ENCODE measurements around the gene LMO3.

LMO3 gene

DNA sequence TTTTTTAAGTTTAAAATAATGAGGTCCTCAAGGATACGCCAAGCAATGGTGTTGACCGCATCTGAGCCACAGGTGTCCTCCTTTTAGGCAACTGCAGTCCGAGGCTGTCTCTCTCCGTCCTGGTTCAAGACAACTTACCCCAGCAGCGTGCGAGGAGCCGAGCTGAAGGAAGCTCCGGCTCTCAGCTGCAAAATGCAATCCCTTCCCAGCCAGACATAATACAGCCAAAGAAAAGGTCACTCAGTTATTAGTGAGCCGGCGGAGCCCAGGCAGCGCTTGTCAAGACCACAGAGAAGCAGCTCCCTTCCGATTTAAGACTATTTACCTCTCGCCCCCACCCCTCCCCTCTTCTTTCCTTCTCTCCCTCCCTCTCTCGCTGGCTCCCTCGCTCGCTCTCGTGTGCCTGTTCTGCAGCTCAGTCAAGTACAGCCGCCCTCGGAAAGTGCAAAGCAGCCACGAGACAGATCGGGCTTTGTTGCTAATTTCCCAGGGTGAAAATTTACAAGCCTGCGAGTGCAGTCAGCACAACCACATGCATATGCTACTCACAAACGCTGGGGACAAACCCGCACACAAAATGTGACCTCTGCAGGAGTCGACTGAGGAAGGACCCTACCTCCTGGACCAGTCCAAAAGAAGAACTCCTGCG lies 363 bp upstream of the LMO3 start:
- TF ChIP-seq GATA2 (IDR thresholded peaks at IDR 0.05; ENCODE audit: low read depth, low read length) (no peak), GATA3 (IDR thresholded peaks at IDR 0.05; ENCODE audit: low read depth, low read length) (no peak)

GRCh38 chr12:16605642-16606116 lies 283 bp downstream of the LMO3 start:
- TF ChIP-seq GATA2 (IDR thresholded peaks at IDR 0.05; ENCODE audit: low read depth, low read length) (no peak), GATA3 (IDR thresholded peaks at IDR 0.05; ENCODE audit: low read depth, low read length) (no peak)

DNA sequence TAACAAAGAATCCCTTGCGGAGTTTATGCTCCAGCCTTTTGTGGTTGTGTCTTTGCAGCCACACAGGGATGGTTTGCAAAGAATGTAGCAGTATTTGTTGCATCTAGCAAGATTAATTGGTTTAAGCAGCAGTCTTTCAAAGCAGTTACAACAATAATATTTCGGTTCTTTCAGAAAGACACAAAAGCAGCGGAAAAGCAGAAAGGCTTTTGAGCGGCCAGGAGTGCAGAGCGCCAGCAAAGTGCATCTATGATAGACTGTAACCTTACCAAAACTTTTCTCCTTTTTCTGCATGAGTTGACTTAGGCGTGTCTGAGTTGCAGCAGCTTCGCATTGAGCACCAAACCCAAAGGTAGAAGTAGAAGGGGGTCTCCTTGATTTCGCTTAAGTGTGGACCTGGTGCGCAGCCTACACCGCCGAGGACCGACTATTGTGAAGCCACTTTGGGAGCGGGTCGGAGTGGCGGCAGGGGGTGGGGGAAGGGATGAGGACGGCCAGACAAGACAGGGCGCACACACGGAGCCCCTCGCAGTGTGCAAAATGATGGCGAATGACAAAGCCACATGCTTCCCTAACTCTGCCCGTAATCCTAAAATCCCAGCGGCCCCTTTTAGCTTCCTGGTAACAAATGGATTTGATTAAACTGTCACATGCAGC lies 1.2 kb downstream of the LMO3 start:
- TF ChIP-seq GATA2 (IDR thresholded peaks at IDR 0.05; ENCODE audit: low read depth, low read length) (no peak), GATA3 (IDR thresholded peaks at IDR 0.05; ENCODE audit: low read depth, low read length) (no peak)

DNA sequence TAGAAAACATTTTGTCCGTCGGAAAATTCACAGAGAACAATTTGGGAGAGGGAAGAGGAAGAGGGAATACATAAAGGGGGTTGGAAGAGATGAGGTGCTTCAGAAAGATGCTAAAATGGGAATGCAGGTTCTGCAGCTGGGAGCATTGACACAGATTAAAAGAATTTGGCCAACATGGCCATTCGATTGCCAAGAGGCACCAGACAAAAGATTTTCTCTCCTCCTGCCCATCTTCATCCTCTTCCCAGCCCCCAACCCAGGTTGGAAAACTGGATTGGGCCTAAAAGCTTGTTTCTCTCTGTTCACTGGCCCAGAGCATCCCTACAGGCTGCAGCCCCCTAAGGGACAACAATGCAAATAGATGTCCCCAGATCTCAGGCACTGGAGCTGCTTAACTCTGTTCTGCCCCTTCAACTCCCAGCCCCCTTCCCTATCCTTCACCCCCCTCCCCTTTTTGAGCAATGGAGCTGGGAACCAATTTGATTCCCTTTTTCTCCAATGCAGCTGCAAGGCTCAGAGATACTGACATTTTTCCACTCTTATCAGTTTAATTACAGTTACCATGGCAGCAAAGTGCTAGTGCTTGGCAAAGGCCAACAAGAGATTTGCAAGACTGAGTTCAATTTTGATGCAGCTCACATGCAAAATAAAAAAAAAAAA lies 1.9 kb downstream of the LMO3 start:
- TF ChIP-seq GATA3 (IDR thresholded peaks at IDR 0.05; ENCODE audit: low read depth, low read length) = 0 out of 2 replicates have a peak, but pooled peaks have one; percentile 21
- TF ChIP-seq GATA2 (IDR thresholded peaks at IDR 0.05; ENCODE audit: low read depth, low read length) = peak; percentile 77

GRCh38 chr12:16603260-16603915 lies 2.6 kb downstream of the LMO3 start:
- TF ChIP-seq GATA3 (IDR thresholded peaks at IDR 0.05; ENCODE audit: low read depth, low read length) (no peak), GATA2 (IDR thresholded peaks at IDR 0.05; ENCODE audit: low read depth, low read length) (no peak)

GRCh38 chr12:16602412-16602811 lies 3.5 kb downstream of the LMO3 start:
- no peak for TF ChIP-seq GATA2 (IDR thresholded peaks at IDR 0.05; ENCODE audit: low read depth, low read length)
- TF ChIP-seq GATA3 (IDR thresholded peaks at IDR 0.05; ENCODE audit: low read depth, low read length) = no peak

DNA sequence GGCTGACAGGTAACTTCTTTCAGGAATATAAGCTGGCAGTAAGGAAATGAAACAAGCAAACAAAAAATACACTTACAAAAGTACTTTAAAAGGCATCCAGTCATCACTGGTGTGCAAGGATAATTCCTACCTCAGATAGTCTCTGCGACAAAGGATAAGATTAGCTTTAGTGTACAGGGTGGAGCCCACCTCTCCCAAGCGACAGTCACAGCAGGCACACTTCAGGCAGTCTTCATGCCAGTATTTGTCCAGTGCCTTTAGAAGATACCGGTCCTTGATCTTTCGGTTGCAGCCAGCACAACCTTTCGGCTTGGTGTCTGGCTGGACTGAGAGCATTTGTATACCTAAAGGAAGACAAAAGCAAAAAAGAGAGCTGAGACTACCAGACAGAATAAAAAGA lies 5.4 kb downstream of the LMO3 start:
- TF ChIP-seq GATA2 (IDR thresholded peaks at IDR 0.05; ENCODE audit: low read depth, low read length) = no peak
- TF ChIP-seq GATA3 (IDR thresholded peaks at IDR 0.05; ENCODE audit: low read depth, low read length) = no peak

GRCh38 chr12:16599081-16599480 lies 6.9 kb downstream of the LMO3 start:
- TF ChIP-seq GATA2 (IDR thresholded peaks at IDR 0.05; ENCODE audit: low read depth, low read length) (no peak), GATA3 (IDR thresholded peaks at IDR 0.05; ENCODE audit: low read depth, low read length) (no peak)

- TF ChIP-seq GATA2 (IDR thresholded peaks at IDR 0.05; ENCODE audit: low read depth, low read length) (no peak), GATA3 (IDR thresholded peaks at IDR 0.05; ENCODE audit: low read depth, low read length) (no peak)
Observed at GRCh38 chr12:16594797-16595196, 11.2 kb downstream of the LMO3 start.

GRCh38 chr12:16593546-16593945 lies 12.4 kb downstream of the LMO3 start:
- no peak for TF ChIP-seq GATA3 (IDR thresholded peaks at IDR 0.05; ENCODE audit: low read depth, low read length)
- TF ChIP-seq GATA2 (IDR thresholded peaks at IDR 0.05; ENCODE audit: low read depth, low read length) = no peak

DNA sequence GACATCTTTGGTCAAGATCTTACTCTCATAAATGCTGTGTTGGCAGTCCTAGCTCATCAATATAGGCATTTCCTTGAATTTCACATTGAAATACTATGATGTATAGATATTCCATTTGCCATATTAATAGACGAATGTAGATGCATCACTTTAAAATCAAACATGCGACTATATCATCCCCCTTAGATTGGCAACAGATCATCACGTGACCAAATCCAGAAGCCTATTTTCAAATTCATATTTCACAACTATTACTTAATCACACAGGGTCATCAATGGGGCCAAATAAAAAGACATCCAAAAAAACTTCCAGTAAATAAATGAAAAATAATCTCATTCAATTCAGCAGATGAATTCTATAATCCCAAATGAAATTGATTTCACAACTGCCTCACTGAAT lies 15.3 kb downstream of the LMO3 start:
- no peak for TF ChIP-seq GATA2 (IDR thresholded peaks at IDR 0.05; ENCODE audit: low read depth, low read length)
- TF ChIP-seq GATA3 (IDR thresholded peaks at IDR 0.05; ENCODE audit: low read depth, low read length) = no peak

GRCh38 chr12:16588812-16589211 lies 17.1 kb downstream of the LMO3 start:
- no peak for TF ChIP-seq GATA2 (IDR thresholded peaks at IDR 0.05; ENCODE audit: low read depth, low read length)
- no peak for TF ChIP-seq GATA3 (IDR thresholded peaks at IDR 0.05; ENCODE audit: low read depth, low read length)

DNA sequence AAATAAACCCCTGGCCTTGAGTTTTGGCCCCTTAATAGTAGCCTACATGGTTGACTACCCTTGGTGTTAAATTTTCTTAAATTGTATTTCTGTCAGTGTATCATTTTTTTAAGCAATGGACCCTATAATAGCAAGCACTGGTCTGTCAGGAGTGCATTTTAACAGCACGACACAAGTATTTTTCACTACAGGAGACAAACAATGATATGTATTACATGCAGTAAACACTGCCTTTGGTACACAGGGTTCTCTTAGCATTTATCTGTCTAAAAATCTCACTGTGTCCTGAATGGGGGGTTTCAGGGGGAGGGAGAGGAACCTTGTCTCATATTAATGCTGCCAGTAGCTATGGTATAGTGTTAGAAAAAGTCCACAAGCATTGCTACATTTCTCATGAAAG lies 18.4 kb downstream of the LMO3 start:
- TF ChIP-seq GATA2 (IDR thresholded peaks at IDR 0.05; ENCODE audit: low read depth, low read length) (no peak), GATA3 (IDR thresholded peaks at IDR 0.05; ENCODE audit: low read depth, low read length) (no peak)

DNA sequence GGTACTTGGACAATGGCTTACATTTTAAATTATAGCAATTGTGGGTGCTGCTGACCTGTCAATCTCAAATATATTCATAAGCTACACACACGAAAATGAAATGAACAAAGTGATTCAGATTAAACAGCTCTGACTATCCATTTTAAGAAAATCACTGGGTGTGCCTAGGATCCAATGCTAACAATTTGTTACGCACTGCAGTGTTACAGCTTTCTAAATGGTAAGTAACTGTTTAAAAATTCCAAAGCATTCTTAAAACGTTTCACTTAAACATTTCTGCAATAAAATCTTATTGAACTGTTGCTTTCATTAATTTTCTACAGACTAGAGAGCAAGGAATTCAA lies 18.9 kb downstream of the LMO3 start:
- TF ChIP-seq GATA2 (IDR thresholded peaks at IDR 0.05; ENCODE audit: low read depth, low read length) (no peak), GATA3 (IDR thresholded peaks at IDR 0.05; ENCODE audit: low read depth, low read length) (no peak)

All from SH-SY5Y (cell line).